Loucy (cell line): ENCODE results near the gene SLC6A12.

ENCODE experiments used
- H2AFZ ChIP-seq: fragments of 200-600 bp; sonication (generic); 2 replicates; pipeline ENCODE4 v1.6.0; 2016; ENCODE audit warnings: antibody characterized with exemption, mild to moderate bottlenecking, low read length, moderate library complexity
- H3F3A ChIP-seq: fragments of 200-600 bp; 2 replicates; pipeline ENCODE4 v1.6.0; 2016; ENCODE audit warnings: antibody characterized with exemption, low read depth, mild to moderate bottlenecking
- H3K27me3 ChIP-seq: fragments of 200-600 bp; sonication (generic); 2 replicates; pipeline ENCODE4 v1.6.1; 2014; ENCODE audit warnings: low read length, mild to moderate bottlenecking; ENCODE audit not compliant: insufficient read depth, poor library complexity, severe bottlenecking
- H3K36me3 ChIP-seq: fragments of 200-600 bp; sonication (generic); 2 replicates; pipeline ENCODE4 v1.6.1; 2016; ENCODE audit warnings: low read length; ENCODE audit not compliant: insufficient read depth
- H3K4me1 ChIP-seq: fragments of 200-600 bp; sonication (generic); 2 replicates; pipeline ENCODE4 v1.5.1; 2014; ENCODE audit warnings: low read length, mild to moderate bottlenecking; ENCODE audit not compliant: insufficient read depth, poor library complexity, severe bottlenecking
- H3K4me2 ChIP-seq: fragments of 200-600 bp; sonication (generic); 2 replicates; pipeline ENCODE4 v1.6.0; 2014; ENCODE audit warnings: antibody characterized with exemption, low read length, low read depth, mild to moderate bottlenecking; ENCODE audit not compliant: poor library complexity, severe bottlenecking
- H3K4me3 ChIP-seq: fragments of 200-600 bp; sonication (generic); 2 replicates; pipeline ENCODE4 v1.5.1; 2014; ENCODE audit warnings: low read length, mild to moderate bottlenecking, mixed read lengths; ENCODE audit not compliant: poor library complexity, severe bottlenecking
- H3K79me2 ChIP-seq: fragments of 200-600 bp; sonication (generic); 2 replicates; pipeline ENCODE4 v1.6.1; 2014; ENCODE audit warnings: low read length; ENCODE audit not compliant: insufficient read depth
- H3K9ac ChIP-seq: fragments of 200-600 bp; sonication (generic); 2 replicates; pipeline ENCODE4 v1.6.0; 2014; ENCODE audit warnings: mild to moderate bottlenecking, low read depth, low read length, moderate library complexity; ENCODE audit not compliant: poor library complexity, severe bottlenecking
- H3K9me2 ChIP-seq: fragments of 200-600 bp; sonication (generic); replicated peaks from 2 replicates; pipeline ENCODE4 v1.6.1; 2016; ENCODE audit warnings: low read depth, low read length, mixed read lengths
- H3K9me3 ChIP-seq: fragments of 200-600 bp; sonication (generic); 2 replicates; pipeline ENCODE4 v1.6.1; 2014; ENCODE audit warnings: mild to moderate bottlenecking, antibody characterized with exemption, low read length, low read depth; ENCODE audit not compliant: insufficient read depth
- H4K20me1 ChIP-seq: fragments of 200-600 bp; sonication (generic); 2 replicates; pipeline ENCODE4 v1.6.0; 2014; ENCODE audit warnings: antibody characterized with exemption, low read length, mild to moderate bottlenecking; ENCODE audit not compliant: insufficient read depth, poor library complexity, severe bottlenecking
- EZH2phosphoT487 ChIP-seq: fragments of 200-600 bp; IDR thresholded peaks from 2 replicates; pipeline ENCODE4 v1.6.1; 2018; ENCODE audit warnings: antibody characterized with exemption, mild to moderate bottlenecking, moderate library complexity, borderline replicate concordance
- TF ChIP-seq, protein P1 (sequence below): fragments of 200-600 bp; sonication (generic); conservative IDR thresholded peaks from 2 replicates; pipeline ENCODE4 v1.5.1; 2014; ENCODE audit warnings: mild to moderate bottlenecking, antibody characterized with exemption, low read length

SLC6A12 gene

DNA sequence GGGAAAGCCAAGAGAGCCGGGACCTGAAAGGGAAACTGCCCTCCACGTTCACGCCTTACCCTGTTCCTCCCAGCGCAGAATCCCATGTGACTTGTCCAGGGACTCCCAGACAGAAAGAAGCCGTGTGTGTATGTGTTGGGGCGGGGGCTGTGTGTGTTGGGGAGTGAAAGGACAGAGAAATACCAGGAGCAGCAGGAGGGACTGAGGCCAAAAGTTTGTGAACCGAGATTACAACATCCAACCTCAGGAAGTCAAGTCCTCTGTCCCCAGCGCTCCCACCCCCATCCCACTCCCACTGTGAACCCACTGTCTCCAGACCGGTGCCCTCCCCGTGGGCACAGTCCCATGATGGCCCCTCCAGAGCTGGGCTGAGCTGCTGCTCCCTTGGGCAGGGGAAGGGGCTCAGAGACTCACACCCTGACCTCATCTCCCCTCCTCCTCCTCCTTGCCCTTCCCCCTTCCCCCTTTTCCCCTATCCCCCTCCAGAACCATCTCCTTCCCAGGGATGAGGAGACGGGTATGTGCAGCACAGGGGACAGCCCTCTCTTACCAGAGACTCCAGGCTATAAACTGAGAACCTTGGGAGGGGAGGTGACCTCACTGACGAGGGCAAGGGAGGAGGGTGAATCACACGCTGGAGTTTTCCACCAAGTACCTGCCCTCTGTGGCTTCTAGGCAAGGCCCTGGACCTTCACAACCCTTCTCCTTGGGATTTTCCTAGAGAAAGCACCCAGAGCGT is at the start of gene SLC6A12:
SLC6A12 (minus strand) TSS at position 155 of the 739 bp plus-strand sequence. CDS start 4,171 bp downstream, outside the sequence.
- Histone ChIP-seq H2AFZ (no peak within 1 kb of the TSS), H3F3A (no peaks in the 10 kb centered on the region)

DNA sequence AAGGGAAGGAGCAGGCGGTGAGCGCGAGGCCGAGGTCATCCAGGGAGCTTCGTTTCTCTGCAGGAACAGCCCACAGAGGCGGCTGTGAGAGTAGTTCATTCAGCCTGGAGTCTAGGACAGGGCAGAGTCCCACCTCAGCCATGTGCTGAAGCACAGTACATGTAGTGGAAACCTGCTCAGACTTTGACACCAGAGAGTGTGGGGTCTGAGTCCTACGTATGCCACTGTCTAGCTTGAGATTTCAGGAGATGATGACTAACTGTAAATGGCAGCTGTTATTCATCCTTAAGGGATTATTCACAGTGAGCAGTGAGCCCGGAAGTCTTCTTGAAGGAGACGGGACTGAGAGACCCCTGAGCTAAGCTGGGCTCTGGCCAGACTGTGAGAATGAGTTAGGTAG is 49.6 kb upstream of the SLC6A12 start:
- no peak for TF ChIP-seq EZH2phosphoT487
- TF ChIP-seq, protein P1, sequence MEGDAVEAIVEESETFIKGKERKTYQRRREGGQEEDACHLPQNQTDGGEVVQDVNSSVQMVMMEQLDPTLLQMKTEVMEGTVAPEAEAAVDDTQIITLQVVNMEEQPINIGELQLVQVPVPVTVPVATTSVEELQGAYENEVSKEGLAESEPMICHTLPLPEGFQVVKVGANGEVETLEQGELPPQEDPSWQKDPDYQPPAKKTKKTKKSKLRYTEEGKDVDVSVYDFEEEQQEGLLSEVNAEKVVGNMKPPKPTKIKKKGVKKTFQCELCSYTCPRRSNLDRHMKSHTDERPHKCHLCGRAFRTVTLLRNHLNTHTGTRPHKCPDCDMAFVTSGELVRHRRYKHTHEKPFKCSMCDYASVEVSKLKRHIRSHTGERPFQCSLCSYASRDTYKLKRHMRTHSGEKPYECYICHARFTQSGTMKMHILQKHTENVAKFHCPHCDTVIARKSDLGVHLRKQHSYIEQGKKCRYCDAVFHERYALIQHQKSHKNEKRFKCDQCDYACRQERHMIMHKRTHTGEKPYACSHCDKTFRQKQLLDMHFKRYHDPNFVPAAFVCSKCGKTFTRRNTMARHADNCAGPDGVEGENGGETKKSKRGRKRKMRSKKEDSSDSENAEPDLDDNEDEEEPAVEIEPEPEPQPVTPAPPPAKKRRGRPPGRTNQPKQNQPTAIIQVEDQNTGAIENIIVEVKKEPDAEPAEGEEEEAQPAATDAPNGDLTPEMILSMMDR = no peak
- Histone ChIP-seq H3K79me2 (peaks cover 3% of the 10 kb centered on the region; the same call in 1 of the 2 replicates), H3K4me2 (no peak overlapping the region), H2AFZ (no peak overlapping the region), H3F3A (peaks cover 25% of the 10 kb centered on the region), H4K20me1 (no peaks in the 10 kb centered on the region), H3K9me2 (no peaks in the 10 kb centered on the region), H3K36me3 (no peaks in the 10 kb centered on the region), H3K9ac (no peak overlapping the region), H3K4me3 (no peak overlapping the region), H3K4me1 (peaks cover 79% of the 10 kb centered on the region), H3K27me3 (no peaks in the 10 kb centered on the region), H3K9me3 (no peaks in the 10 kb centered on the region)

More for the DNA sequence above, at the start of gene SLC6A12:
- H3K9me3 ChIP-seq = no peaks in the 10 kb centered on the region
- H3K27me3 ChIP-seq = no peaks in the 10 kb centered on the region
- H3K79me2 ChIP-seq = no peaks in the 10 kb centered on the region
- peak within 1 kb of the TSS; percentile 43 for H3K9ac ChIP-seq
- H3K9me2 ChIP-seq = no peaks in the 10 kb centered on the region
- H4K20me1 ChIP-seq = no peaks in the 10 kb centered on the region
- H3K4me2 ChIP-seq = peak within 1 kb of the TSS; percentile 34
- peaks cover 49% of the 10 kb centered on the region for H3K4me1 ChIP-seq
- H3K36me3 ChIP-seq = no peaks in the 10 kb centered on the region
- TF ChIP-seq EZH2phosphoT487 = no peak
- TF ChIP-seq, protein P1 = no peak
- H3K4me3 ChIP-seq = no peak within 1 kb of the TSS

DNA sequence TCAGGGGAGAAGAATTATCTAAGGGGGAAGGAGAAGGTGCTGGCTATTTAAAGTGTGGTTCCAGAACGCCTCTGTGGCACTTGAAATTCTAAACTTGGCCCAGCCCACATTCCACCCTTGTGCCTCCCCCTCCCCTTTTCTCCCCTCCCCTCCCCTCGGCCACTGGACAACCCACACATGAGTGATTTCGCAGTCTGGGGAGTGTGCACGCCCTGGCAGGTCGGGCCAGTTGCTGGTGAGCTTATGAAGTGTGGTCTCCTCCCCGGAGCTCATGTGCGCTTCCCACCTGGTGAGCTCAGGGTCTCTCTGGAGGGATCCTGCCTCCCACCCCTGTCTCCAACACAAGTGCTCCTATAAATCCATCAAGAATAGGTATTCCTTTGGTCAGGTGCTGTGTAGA is 48.9 kb upstream of the SLC6A12 start, which contains the start of gene SLC6A13:
SLC6A13 (minus strand) TSS at position 20 of the 400 bp plus-strand sequence. CDS start 2,784 bp downstream, outside the sequence.
- H3K9ac ChIP-seq = peak within 1 kb of the TSS; percentile 71
- no peak within 1 kb of the TSS for H2AFZ ChIP-seq
- no peaks in the 10 kb centered on the region for H3K27me3 ChIP-seq
- no peaks in the 10 kb centered on the region for H4K20me1 ChIP-seq
- no peaks in the 10 kb centered on the region for H3K9me3 ChIP-seq
- H3K4me3 ChIP-seq = peak within 1 kb of the TSS; percentile 60
- peak within 1 kb of the TSS; percentile 71 for H3K4me2 ChIP-seq
- peaks cover 3% of the 10 kb centered on the region; the same call in 1 of the 2 replicates for H3K79me2 ChIP-seq
- peaks cover 87% of the 10 kb centered on the region for H3K4me1 ChIP-seq
- no peak for TF ChIP-seq EZH2phosphoT487
- TF ChIP-seq, protein P1 = no peak
- H3K9me2 ChIP-seq = no peaks in the 10 kb centered on the region
- H3F3A ChIP-seq = peaks cover 27% of the 10 kb centered on the region
- H3K36me3 ChIP-seq = no peaks in the 10 kb centered on the region
